GM21526 (cell line): ENCODE results near the gene FBLN2.

Source experiments
- ATAC-seq: cut with Tn5 transposase; IDR thresholded peaks from one replicate; pipeline ENCODE4 v1.9.1; 2021; ENCODE audit warnings: moderate library complexity; ENCODE audit not compliant: unreplicated experiment, low FRiP score

The FBLN2 gene

GRCh38 chr3:13655061-13655913, 106.4 kb downstream of the FBLN2 start:
- ATAC-seq, result no peak

GRCh38 chr3:13656584-13657301, 107.8 kb downstream of the FBLN2 start:
- no peak for ATAC-seq

- no peak for ATAC-seq
These were observed 108.9 kb downstream of the FBLN2 start for GRCh38 chr3:13657660-13658435.

- ATAC-seq, result no peak
These were observed 109.8 kb downstream of the FBLN2 start for GRCh38 chr3:13658681-13659080.

- no peak for ATAC-seq
These were observed 110.5 kb downstream of the FBLN2 start for GRCh38 chr3:13659221-13659969.

- no peak for ATAC-seq
These were observed 111.3 kb downstream of the FBLN2 start for GRCh38 chr3:13660042-13660874.

GRCh38 chr3:13661121-13661520, 112.2 kb downstream of the FBLN2 start:
- no peak for ATAC-seq

- ATAC-seq, result no peak
These were observed 113.4 kb downstream of the FBLN2 start for GRCh38 chr3:13662238-13662847.

- ATAC-seq, result no peak
These were observed 115.0 kb downstream of the FBLN2 start for GRCh38 chr3:13663781-13664535.

- no peak for ATAC-seq
These were observed 116.8 kb downstream of the FBLN2 start for GRCh38 chr3:13665582-13666226.

- no peak for ATAC-seq
These were observed 117.3 kb downstream of the FBLN2 start for GRCh38 chr3:13666227-13666619.

- ATAC-seq, result no peak
These were observed 118.1 kb downstream of the FBLN2 start for GRCh38 chr3:13666781-13667709.

GRCh38 chr3:13668136-13668535, 119.2 kb downstream of the FBLN2 start:
- no peak for ATAC-seq

- ATAC-seq, result no peak
These were observed 120.5 kb downstream of the FBLN2 start for GRCh38 chr3:13669457-13669856.

- ATAC-seq, result no peak
These were observed 121.4 kb downstream of the FBLN2 start for GRCh38 chr3:13670292-13670691.

- ATAC-seq, result no peak
These were observed 122.7 kb downstream of the FBLN2 start for GRCh38 chr3:13671482-13672233.
